HG03097 (cell line): ENCODE results near the gene USP7.
"Not testable (repeated sequence)": the region's sequence is repeated elsewhere in the genome, so short reads cannot be mapped to it uniquely, and the experiment has no call there.

Experiments
- ATAC-seq: cut with Tn5 transposase; IDR thresholded peaks from one replicate; pipeline ENCODE4 v1.9.1; 2021; ENCODE audit not compliant: unreplicated experiment, low FRiP score

The USP7 gene

GRCh38 chr16:8885674-8886592, 77.8 kb downstream of the USP7 start:
- ATAC-seq: no peak

GRCh38 chr16:8882725-8883377, 80.9 kb downstream of the USP7 start:
- no peak for ATAC-seq

DNA sequence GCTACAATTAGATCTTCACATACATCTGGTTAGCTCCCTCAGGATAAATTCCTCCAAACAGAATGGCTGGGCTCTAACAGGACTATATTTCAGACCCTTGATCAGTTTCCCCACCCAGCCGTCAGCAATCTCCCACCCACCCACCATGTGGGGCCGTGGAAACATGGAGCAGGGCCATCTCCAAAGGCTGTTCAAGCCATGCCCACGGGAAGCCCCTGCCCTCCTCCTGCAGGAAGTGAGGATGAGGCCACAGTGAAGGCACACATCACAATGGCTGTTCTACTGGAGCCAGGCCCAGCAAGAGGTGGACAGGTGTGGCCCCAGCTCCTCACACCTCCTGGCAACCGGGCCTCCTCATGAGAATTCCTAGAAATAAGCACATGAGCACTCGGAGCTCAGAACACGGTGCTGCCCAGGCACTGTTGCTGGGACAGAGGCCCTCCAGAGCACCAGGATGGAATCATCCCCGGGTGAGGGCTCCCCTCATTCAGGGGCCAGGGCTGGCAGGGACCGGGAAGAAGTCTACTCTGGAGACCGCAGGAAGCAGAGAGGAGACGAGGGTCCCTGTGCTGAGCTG, 81.6 kb downstream of the USP7 start, which contains the start of gene LITAFD:
Gene LITAFD (plus strand): TSS at position 311 of the 577 bp plus-strand sequence. CDS start 2,005 bp downstream, outside the sequence.
- ATAC-seq: no peak

GRCh38 chr16:8880839-8881510, 82.7 kb downstream of the USP7 start:
- ATAC-seq: no peak

GRCh38 chr16:8878523-8878911, 85.2 kb downstream of the USP7 start:
- ATAC-seq: no peak

DNA sequence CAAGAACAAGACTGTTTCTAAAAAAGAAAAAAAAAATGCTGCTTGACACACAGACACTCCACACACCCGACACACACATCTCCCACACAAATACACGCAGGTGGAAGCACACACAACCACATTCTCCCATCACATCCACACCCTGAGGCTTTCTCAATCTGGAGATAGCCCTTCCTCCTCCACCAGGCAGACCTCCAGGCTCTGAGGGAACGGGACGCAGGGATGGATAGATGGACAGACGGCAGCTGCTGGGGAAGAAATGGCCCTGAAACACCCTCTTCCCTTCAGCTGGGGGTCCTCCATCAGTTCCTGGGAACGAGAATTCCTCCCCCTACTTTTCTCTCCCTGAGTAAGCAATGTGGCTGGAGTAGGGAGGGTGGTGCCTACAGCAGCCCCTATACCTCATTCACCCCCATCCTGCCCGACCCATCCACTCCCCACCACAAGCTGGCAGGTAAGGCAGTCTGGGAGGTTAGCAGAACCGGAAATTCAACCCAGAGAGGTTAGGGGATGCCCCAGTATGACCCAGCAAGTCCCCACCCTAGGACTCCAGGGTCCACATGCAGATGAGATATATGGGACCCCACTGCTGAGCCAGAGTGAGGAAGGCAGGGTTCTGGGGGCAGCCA, 85.7 kb downstream of the USP7 start:
- no peak for ATAC-seq

DNA sequence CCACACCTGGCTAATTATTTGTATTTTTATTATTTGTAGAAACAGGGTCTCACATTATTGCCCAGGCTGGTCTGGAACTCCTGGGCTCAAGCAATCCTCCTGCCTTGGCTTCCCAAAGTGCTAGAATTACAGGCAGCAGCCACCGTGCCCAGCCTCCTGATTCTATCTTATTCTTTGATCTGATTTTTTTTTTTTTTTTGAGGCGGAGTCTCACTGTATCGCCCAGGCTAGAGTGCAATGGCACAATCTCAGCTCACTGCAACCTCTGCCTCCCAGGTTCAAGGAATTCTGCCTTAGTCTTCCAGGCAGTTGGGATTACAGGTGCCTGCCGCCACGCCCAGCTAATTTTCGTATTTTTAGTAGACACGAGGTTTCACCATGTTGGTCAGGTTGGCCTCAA, 88.4 kb downstream of the USP7 start:
- ATAC-seq: not testable (repeated sequence)

DNA sequence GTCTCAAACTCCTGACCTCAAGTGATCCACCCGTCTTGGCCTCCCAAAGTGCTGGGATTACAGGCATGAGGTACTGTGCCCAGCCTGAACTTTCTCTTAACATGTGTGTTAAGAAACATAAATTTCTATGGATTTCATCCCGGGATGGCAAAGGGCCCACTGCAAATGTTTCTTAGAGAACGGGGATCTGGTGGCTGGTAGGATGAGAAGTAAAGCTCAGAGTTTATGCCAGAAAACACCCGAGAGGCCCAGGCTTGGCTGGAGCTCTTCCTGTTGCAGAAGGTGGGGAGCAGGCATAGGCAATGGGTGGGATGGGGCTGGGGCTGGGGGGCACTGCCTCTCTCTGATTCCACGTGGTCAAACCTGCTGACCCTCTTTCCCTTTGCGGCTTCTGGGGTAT, 89.3 kb downstream of the USP7 start:
- no peak for ATAC-seq

- ATAC-seq: not testable (repeated sequence)
Measured at GRCh38 chr16:8873866-8874195, 89.9 kb downstream of the USP7 start.

DNA sequence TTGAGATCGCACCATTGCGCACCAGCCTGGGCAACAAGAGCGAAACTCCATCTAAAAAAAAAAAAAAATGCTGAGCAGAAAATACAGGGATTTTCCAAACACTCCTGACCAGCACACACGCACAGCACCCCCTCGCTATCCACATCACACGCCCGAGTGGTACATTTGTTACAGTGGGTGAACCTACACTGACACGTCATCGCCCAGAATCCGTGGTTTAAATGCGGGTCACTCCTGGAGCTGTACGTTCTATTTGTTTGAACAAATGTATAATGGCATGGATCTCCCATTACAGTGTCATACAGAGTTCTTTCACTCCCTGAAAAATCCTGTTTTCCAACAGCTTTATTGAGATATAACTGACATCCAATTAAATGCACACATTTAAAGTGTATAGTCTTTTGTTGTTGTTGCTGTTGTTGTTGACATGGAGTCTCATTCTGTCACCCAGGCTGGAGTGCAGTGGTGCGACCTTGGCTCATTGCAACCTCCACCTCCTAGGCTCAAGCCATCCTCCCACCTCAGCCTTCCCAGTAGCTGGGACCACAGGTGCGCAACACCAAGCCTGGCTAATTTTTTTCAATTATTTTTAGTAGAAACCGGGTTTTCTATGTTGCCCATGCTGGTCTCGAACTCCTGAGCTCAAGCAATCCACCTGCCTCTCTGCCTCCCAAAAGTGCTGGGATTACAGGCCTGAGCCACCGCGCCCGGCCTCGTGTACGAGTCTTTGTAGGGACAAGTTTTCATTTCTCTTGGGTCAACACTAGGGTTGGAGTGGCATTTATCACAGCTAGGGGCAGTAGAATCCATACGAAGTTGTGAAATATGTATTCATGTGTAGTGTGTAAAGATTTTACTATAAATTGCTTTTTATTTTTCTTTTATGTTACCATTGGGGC, 90.5 kb downstream of the USP7 start:
- no peak for ATAC-seq

GRCh38 chr16:8872071-8872470, 91.6 kb downstream of the USP7 start:
- no peak for ATAC-seq

DNA sequence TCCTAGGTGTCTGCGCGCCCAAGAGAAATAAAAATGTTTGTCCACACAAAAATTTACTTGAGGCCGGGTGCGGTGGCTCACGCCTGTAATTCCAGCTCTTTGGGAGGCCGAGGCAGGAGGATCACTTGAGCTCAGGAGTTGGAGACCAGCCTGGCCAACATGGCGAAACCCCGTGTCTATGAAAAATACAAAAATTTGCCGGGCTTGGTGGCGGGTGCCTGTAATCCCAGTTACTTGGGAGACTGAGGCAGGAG, 93.8 kb downstream of the USP7 start:
- not testable (repeated sequence) for ATAC-seq

DNA sequence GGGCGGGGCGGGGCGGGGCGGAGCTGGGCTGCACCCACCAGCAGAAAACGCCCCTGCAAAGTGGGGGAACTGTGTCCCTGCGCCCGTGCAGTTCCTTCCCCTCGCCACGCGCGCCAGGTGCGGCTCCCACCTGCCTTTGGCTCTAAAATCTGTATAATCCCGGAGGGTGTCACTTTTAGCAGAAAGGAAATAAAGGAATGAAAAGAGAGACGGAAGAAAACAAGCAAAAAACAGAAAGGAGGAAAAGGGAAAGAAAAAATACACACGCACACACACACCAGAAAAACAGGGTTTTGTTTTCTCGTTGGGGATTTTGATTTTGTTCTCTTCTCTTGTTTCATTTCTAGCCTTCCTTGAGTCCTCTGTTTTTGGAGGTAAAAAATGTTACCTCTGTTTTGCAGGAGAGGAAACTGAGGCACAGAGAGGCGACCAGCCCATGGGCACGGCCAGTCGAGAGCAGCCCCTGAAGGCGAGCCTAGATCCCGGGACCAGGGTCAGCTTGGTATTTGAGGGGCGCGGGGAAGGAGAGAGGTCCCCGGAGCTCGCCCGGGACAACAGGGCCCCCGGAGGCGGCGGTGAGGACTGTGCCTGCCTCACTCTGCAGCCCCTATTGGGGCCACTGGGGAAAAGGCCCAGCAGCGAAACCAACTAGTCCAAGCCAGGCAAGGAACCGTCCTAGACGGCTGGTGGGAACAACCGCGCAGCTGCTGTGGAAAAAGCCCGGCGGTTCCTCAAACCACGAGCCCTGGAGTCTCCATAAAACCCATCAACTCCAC, 94.3 kb downstream of the USP7 start:
- ATAC-seq: no peak

- ATAC-seq: peak; percentile 60
Measured at GRCh38 chr16:8868416-8869211, 95.1 kb downstream of the USP7 start, which contains the start of gene CARHSP1. Gene CARHSP1, minus strand, starts transcription at chr16:8869006. Its CDS starts 9,678 bp downstream, at chr16:8859328.

DNA sequence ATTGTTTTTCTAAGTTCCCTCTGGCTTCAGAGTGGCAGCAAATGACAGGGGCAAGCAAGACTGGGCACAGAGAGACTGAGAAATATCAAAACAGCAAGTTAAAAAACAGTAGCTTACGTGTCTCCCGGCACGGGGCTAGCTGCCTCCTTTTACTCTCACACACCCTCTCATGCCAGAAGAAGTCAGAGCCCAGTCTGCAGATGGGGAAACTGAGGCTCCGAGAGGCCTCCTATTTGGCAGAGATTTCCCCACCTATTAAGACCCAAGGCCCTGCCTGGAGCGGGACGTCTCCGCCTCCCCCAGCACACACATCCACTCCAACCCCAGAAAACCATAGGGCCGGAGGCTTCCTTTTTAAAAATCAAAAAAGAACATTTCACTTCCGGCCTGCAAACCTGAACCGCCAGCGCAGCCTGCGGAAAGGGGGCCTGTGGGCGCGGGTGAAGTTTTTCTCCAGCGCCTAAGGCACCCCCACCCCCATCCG, 95.7 kb downstream of the USP7 start:
- ATAC-seq: no peak

DNA sequence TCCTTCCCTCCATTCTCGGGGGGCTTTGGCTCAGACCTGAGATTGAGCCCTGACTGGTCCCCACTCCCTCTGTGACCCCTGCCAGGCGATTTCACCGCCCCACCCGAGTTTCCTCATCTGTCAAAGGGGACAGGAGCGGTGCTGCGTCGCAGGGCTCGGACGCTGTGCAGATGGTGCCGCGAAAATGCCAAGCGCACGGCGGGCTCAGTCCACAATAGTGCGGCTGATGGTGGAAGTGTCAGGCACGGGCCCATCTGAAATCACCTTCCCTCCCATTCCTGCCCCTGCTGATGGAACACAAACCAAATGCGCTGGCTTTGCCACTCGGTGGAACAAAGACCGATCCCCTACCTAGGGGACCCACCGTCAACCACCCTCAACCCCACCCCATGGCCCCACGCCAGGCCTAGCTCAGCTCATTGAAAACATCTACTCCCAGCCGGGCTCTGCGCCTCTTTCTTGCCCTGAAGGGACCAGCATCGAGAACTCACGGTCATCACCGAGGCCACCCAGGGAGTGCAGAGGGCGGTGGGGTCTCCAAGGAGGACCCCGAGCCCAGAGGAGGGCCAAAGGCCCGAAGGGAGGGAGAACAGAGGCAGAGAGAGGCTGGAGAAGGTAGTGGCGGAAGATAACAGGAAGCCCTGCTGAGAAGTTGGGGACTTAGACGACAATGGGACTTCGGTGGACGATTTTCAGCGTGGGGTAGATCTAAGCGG, 96.3 kb downstream of the USP7 start:
- no peak for ATAC-seq

DNA sequence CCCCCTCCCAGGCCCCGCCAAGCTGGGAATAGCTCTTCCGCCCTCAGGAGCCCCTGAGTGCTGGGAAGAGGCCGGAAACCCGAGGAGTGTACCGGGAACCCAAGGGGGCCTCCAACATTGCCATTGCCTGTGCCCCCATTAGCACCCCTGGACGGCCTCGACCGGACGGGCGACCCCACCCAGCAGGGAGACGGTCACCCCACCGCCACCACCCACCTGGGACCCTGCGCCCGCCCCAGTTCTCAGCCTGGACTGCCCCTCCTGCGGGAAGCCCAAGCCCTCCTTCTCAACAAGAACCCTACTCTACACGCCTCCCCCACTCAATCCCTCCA, 96.9 kb downstream of the USP7 start:
- ATAC-seq: no peak
